HG02588 (cell line): ENCODE data around the gene OAS2.
"Not testable (repeated sequence)": the region's sequence is repeated elsewhere in the genome, so short reads cannot be mapped to it uniquely, and the experiment has no call there.

ENCODE experiments used
- ATAC-seq: cut with Tn5 transposase; IDR thresholded peaks from one replicate; pipeline ENCODE4 v1.9.1; 2021; ENCODE audit warnings: mild to moderate bottlenecking, moderate library complexity; ENCODE audit not compliant: unreplicated experiment

Gene OAS2

DNA sequence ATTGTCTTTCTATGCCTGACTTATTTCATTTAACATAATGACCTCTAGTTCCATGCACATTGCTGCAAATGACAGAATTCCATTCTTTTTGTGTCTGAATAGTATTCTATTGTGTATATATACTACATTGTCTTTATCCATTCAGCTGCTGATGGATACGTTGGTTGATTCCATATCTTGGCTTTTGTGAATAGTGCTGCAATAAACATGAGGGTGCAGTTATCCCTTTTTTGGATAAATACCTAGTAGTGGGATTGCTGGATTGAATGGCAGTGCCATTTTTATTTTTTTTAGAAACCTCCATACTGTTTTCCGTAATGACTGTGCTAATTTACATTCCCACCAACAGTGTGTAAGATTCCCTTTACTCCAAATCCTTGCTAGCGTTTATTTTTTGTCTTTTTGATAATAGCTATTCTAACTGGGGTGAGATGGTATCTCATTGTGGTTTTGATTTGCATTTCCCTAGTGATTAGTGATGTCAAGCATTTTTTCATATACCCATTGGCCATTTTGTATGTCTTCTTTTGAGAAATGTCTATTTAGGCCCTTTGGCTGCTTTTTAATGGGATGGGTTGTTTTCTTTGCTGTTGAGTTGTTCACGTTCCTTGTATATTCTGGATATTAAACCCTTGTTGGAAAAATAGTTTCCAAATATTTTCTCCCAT lies 2.3 kb downstream of the OAS2 start:
- no peak for ATAC-seq

DNA sequence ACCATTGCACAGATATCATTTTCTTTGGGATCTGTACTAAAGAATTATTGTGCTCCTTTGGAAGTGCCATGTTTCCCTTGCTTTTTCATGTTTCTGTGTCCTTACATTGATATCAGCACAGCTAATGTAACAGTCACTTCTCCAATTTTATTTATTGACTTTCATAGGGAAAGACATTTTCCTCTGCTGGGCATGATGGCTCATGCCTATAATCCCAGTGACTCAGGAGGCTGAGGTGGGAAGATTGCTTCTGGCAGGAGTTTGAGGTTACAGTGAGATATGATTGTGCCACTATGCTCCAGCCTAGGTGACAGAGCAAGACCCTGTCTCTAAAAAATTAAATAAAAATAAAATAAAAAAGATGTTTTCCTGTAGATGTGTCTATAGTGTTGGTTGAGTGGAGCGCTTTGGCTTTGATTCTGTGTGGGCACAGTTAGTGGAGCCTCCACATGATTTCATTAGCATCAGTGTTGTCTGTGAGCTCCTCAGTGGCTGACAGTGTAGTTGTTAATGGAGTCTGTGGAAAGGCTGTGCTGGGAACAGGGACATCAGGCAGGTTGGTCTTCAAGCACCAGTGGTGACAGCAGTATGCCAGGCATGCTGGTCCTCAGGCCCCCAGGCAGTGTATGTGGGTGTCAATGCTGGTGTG lies 7.4 kb downstream of the OAS2 start:
- ATAC-seq: no peak

DNA sequence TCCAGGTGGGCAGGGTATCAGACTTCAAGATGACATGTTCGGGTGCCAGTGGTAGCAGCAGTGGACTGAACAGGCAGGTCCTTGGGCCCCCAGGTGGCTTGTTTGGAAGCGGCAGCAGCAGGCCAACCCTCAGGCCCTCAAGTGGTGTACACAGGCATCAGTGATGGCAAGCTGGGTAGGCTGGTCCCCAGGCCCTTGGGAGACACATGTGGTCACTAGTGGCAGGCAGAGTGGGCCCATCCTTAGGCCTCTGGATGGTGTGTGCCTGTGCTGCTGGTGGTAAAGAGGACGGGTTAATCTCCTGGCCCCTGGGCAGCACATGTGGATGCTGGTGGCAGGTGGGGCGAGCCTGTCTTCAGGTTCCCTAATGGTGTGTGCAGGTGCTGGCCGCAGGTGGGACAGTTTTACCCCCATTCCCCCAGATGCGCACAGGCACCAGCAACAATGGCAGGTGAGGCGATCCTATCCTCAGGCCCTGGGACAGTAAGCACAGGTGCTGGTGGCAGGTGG lies 8.0 kb downstream of the OAS2 start:
- ATAC-seq: no peak

DNA sequence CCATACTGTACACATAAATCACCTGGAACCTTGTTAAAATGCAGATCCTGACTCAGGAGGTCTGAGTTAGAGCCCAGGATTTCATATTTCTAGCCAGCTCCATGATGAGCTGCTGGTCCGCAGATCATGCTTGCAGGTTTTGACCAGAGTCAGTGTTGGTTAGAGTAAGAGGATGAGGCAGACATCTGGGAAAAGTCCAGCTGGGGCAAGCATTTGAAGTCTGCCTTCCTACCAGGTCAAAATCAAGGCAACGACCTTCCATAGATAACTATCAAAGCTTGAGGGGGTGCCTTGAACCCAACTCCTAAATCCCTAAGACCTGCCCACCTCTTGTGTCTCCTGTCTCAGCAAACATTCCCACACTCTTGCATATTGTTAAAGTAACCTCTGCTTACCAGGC lies 9.2 kb downstream of the OAS2 start:
- ATAC-seq: no peak

DNA sequence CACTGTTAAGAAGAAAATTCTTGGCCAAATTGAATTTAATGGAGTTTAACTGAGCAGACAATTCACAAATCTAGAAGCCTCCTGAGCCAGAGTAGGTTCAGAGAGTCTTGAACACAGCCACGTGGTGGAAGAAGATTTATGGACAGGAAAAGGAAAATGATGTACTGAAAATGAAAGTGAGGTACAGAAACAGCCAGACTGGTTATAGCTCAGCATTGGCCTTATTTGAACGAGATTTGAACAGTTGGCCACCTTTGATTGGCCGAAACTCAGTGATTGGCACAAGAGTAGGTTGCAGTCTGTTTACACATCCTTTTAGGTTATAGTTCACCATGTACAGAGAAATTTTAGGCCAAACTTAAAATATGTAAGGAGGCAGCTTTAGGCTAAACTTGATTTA lies 9.9 kb downstream of the OAS2 start:
- no peak for ATAC-seq

DNA sequence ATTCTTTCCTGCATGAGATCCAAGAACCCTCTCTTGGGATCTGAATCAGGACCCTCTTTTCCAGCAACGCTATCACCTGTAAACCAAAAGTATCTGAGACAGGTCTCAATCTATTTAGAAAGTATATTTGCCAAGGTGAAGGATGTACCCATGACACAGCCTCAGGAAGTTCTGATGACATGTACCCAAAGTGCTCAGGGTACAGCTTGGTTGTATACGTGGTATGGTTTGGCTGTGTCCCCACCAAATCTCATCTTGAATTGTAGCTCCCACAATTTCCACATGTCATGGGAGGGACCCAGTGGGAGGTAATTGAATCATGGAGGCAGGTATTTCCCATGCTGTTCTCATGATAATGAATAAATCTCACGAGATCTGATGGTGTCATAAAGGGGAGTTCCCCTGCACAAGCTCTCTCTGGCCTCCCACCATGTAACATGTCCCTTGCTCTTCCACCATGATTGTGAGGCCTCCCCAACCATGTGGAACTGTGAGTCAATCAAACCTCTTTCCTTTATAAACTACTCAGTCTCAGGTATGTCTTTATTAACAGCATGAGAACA lies 10.6 kb downstream of the OAS2 start:
- not testable (repeated sequence) for ATAC-seq

DNA sequence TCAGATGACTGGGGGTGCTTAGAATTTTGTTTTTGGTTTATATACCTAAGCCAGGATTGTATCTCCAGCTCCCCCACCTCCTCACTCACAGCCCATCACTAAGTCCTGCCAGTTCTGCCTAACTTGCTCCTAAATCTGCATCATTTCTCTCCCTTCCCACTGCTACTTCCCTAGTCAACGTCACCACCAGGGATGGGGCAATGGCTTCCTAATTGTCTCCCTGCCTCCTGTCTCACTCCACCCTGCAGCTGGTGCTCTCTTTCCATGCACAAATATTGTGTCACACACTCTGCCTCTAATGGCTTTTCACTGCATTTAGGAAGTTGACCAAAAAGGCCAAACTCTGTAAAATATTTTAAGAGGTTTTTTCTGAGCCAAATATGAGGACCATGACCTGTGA lies 11.5 kb downstream of the OAS2 start:
- ATAC-seq: no peak

DNA sequence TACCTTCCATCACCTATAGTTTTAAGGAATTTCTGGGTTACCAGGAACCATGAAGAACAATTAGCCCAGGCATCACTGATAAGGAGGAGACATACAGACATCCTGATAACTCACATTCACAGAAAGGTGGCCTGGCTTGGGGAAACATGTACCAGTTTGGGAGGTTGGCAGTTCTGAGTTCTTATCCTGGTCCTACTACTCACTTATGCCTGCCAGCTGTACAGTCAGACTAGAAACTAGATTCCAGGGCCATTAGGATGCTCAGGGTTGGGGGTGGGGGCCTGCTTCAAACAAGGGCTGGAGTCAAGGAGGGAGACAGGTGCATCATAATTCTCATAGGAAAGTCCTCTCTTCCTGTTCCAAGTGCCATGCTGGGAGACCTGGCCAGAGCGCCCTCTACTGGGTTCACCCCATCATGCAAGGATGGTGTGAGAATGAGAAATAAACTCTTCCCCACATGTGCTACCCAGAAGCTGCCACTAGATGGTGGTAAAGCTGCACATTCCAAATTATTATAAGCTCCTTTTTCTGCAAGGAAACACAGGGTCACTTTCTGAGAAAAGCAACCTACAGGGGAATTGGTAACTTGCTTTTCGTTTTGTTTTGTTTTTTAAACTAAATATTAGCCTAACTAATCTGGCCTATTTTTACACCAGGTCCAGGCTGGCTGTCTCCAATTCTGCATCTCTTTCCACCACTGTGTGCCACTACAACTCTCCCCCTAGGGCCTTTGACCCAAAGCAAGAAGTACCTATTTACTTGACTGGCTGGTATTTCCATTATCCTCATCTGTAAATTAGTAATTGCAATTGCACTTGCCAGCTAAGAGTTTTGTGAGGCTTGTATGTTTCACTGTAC lies 14.5 kb downstream of the OAS2 start:
- ATAC-seq: no peak

DNA sequence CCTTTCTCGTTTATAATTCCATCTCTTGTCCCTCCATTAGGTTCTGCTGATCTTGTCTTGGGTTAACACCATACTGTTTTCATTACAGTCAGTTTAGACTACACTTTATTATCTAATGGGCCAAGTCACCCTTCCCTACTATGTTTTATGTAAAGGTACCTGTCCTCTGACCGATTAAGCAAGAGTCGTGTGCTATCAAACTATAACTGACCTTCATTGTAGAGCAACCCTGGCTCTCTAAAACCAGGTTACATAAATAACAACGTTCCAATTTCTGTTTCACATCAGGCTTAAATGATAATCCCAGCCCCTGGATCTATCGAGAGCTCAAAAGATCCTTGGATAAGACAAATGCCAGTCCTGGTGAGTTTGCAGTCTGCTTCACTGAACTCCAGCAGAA lies 16.7 kb downstream of the OAS2 start:
- no peak for ATAC-seq

DNA sequence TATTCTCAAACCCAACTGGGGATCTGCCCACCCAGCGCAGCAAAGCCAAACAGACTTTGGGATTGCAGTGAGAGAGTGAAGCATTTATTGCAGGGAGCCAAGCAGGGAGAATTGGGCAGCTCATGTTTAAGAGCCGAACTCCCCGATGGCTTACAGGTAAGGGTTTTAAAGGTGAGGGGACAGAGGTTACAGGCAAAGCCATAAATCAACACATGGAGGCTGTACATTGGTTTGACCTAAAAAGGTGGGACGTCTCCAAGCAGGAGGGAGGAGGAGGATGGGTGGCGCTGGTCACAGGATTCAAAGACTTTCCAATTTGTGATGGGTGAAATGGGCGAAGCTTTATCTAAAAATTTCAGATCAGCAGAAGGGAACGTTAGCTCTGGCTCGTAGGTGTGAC lies 18.2 kb downstream of the OAS2 start:
- no peak for ATAC-seq

DNA sequence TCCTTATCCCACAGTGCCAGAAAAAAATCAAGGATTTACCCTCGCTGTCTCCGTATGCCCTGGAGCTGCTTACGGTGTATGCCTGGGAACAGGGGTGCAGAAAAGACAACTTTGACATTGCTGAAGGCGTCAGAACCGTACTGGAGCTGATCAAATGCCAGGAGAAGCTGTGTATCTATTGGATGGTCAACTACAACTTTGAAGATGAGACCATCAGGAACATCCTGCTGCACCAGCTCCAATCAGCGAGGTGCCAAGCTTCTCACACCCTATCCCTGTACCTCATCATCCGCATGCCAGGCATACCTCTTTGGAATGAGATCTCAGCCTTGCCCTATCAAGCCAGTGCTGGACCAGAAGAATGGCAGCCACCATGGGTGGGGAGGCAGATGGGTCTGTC lies 19.2 kb downstream of the OAS2 start:
- ATAC-seq: no peak

DNA sequence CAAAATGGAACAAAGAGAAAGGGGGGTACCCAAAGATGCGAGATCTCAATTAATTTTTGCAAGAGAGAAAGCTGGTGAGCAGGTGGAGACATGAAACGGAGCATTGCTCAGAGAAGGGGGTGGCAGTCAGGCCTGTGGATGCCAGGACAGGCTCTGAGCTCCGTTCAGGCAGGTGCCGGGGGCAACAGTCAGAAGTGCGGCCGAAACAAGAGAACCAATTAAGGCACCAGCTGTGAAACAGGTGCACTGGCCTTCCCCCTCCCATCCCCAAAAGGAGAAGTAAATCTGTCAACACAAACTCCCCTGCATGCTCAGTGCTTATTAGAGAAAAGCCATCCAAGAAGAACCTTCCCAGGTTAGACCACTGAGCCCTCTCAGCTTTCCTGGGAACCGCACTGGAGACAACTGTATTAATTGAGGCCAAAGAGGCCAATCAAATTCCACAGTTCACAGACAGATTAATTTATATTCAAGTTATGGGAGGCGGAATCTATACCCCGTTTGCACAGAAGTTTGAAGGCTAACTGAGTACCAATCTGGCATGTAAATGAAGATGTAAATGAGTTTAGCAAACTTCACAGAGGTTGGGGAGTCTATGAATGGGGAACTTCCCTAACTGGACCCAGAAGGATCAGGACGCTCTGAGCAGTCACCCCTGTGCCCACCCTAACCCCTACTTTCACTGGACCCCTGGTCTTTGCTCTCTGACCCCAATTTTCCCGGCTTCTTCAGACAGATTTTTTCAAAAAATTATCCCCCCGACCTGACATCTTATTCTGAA lies 20.9 kb downstream of the OAS2 start:
- ATAC-seq: peak; percentile 85

DNA sequence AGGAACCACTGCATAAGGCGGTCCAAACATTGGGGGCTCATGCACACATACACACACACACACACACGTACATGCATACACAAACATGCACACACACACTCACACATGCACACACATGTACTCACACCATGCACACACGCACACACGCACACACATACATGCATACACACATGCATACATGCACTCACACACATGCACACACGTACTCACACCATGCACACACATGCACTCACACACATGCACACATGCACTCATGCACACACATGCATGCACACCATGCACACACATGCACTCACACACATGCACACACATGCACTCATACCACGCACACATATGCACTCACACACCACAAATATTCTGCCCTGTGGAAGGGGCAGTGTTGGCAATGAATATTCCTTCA lies 22.1 kb downstream of the OAS2 start:
- no peak for ATAC-seq

DNA sequence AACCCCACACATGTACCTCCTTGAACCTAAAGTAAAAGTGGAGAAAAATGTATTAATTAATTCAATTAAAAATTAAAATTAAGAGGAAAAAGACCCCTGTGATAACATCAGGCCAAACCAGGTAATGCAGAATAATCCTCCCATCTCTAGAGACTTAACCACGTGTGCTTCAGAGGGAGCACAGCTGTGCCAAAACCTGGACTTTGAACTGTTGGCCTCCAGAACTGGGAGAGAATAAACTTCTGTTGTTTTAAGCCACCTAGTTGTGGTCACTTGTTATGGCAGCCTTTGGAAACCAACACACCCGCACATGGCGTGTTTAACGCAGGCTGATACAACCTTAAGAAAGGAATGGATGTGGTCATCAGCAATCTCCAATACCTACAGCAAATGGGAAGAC lies 23.8 kb downstream of the OAS2 start:
- ATAC-seq: no peak

DNA sequence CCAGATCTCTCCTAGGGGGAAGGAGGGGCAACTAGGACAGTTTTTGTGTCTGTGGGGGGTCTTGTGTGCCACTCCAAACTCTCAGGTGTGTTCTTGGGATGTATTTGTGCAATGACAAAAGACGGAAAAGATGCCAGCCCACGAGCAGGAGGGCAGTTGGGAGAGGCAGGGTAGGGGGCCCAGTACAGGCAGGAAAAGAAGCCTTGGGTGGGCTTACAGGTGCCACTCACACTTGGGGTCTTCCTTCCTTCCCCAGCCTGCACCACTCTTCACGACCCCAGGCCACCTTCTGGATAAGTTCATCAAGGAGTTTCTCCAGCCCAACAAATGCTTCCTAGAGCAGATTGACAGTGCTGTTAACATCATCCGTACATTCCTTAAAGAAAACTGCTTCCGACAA lies 24.4 kb downstream of the OAS2 start:
- no peak for ATAC-seq

DNA sequence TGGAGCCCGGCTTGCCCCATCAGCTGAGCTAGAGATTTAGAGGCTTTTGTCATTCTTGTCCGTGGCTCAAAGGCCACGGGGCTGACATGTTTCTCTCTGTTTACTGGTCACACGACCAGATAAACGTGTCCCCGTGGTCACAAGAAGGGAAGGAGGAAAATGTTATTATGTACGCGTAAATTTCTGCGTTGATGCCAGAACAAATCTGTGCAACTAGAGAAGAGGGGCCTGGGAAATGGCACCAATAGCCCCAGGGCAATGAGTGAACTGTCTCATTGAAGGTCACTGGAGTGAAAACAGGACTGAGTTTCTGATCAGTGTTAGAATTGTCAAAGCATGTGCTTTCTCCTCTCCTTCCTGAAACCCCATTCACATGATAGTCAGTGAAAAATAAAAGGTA lies 25.3 kb downstream of the OAS2 start:
- ATAC-seq: no peak

DNA sequence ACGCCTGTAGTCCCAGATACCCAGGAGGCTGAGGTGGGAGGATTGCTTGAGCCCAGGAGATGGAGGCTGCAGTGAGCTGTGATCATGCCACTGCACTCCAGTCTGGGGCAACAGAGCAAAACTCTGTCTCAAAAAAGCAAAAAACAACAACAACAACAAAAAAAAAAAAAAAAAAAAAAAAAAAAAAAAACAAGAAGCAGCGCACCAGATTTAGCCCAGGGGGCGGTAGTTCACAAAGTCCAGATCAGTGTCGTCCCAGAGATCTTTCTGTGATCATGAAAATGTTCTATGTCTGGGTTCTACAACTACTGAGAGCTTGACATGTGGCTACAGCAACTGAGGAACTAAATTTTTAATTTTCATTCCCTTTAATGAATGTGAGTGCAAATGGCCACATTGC lies 27.4 kb downstream of the OAS2 start:
- ATAC-seq: no peak

DNA sequence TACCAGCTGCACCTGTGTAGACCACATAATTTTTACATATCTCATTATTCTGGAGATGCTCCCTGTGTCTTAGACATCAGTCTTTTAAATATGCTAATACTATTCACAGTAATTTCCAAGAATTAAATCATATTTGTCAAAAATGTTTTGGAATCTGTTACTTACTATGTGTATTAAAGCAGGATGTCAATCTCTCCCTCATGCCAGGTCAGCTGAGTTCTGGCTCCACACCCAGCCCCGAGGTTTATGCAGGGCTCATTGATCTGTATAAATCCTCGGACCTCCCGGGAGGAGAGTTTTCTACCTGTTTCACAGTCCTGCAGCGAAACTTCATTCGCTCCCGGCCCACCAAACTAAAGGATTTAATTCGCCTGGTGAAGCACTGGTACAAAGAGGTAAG lies 27.9 kb downstream of the OAS2 start:
- ATAC-seq: no peak

DNA sequence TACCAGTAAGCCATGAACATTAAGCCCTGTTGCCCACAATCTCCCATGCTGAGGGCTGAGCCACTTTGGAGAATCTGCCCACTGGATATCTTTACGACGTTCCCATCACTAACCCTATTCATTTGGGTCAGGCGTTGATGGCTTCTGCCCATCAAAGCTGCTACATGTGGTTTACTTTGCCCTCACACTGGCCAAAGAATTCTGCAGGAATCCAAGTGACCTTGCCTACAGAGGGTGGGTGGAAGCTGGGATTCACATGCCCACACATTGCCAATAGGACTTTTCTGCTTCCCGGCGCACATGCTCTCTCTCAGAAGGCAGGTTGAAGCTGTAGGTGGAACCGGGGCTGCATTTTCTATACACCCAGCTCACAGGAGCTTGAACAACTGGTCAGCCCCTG lies 28.3 kb downstream of the OAS2 start:
- ATAC-seq: no peak

DNA sequence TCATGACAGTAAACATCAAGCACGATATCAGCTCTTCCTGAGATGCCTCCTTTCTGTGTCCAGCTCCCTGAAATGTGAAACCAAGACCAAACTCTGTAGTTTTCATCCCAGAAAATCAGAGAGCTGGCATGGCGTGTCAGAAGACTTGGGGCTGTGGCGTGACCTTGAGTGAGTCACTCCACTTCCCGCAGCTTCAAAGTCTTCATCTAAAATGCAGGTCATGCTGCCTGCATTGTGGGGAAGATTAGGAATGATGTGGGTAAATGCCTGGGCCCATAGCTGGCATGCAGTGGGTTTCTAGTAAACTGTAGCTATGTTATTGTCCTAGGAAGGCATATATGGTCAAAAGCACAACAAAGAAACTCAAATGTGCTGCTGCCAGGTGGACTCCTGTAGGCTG lies 28.8 kb downstream of the OAS2 start:
- no peak for ATAC-seq

DNA sequence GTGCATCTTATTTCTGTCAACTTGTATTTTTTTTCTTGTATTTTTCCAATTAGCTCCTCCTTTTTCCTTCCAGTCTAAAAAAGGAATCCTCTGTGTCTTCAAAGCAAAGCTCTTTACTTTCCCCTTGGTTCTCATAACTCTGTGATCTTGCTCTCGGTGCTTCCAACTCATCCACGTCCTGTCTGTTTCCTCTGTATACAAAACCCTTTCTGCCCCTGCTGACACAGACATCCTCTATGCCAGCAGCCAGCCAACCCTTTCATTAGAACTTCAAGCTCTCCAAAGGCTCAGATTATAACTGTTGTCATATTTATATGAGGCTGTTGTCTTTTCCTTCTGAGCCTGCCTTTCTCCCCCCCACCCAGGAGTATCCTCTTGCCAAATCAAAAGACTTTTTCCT lies 32.4 kb downstream of the OAS2 start:
- no peak for ATAC-seq
